HEK293 (cell line): ENCODE results near the gene RTN4.

Experiments
- HOXA7 ChIP-seq: sonication (generic); formaldehyde crosslinking; IDR thresholded peaks from 2 replicates; pipeline ENCODE4 v1.8.1; 2022; ENCODE audit warnings: missing genetic modification reagents, borderline replicate concordance
- PRDM1 ChIP-seq: fragments of 450-650 bp; formaldehyde crosslinking; IDR thresholded peaks from 2 replicates; pipeline ENCODE4; 2016; ENCODE audit warnings: missing biosample characterization, missing genetic modification characterization
- ZNF114 ChIP-seq: fragments of 450-650 bp; formaldehyde crosslinking; IDR thresholded peaks from 2 replicates; pipeline ENCODE4 v1.5.0; 2017; ENCODE audit warnings: missing biosample characterization, missing genetic modification characterization
- ZNF391 ChIP-seq: fragments of 450-650 bp; formaldehyde crosslinking; IDR thresholded peaks from 2 replicates; pipeline ENCODE4 v1.5.1; 2016; ENCODE audit warnings: low read depth, missing biosample characterization, missing genetic modification characterization, borderline replicate concordance
- ZNF529 ChIP-seq: fragments of 450-650 bp; formaldehyde crosslinking; IDR thresholded peaks from 2 replicates; pipeline ENCODE4 v1.5.1; 2017; ENCODE audit warnings: missing genetic modification characterization, missing biosample characterization; ENCODE audit not compliant: insufficient replicate concordance
- ZNF701 ChIP-seq: fragments of 450-650 bp; formaldehyde crosslinking; IDR thresholded peaks from 2 replicates; pipeline ENCODE4 v1.5.1; 2016; ENCODE audit warnings: missing biosample characterization, missing genetic modification characterization
- ZNF830 ChIP-seq: fragments of 450-650 bp; IDR thresholded peaks from 2 replicates; pipeline ENCODE4 v1.5.0; 2018; ENCODE audit warnings: missing biosample characterization, missing genetic modification characterization, low read depth, mild to moderate bottlenecking, moderate library complexity
- TF ChIP-seq, protein P1 (sequence below): fragments of 450-650 bp; formaldehyde crosslinking; IDR thresholded peaks from 2 replicates; pipeline ENCODE4 v1.5.1; 2016; ENCODE audit warnings: missing biosample characterization, missing genetic modification characterization
- TF ChIP-seq, protein P2 (sequence below): fragments of 450-650 bp; formaldehyde crosslinking; conservative IDR thresholded peaks from 2 replicates; pipeline ENCODE4 v1.5.1; 2016; ENCODE audit warnings: low read depth, missing biosample characterization, missing genetic modification characterization
- TF ChIP-seq, protein P3 (sequence below): fragments of 450-650 bp; formaldehyde crosslinking; IDR thresholded peaks from 2 replicates; pipeline ENCODE4 v1.5.1; 2016; ENCODE audit warnings: missing biosample characterization, missing genetic modification characterization

DNA sequence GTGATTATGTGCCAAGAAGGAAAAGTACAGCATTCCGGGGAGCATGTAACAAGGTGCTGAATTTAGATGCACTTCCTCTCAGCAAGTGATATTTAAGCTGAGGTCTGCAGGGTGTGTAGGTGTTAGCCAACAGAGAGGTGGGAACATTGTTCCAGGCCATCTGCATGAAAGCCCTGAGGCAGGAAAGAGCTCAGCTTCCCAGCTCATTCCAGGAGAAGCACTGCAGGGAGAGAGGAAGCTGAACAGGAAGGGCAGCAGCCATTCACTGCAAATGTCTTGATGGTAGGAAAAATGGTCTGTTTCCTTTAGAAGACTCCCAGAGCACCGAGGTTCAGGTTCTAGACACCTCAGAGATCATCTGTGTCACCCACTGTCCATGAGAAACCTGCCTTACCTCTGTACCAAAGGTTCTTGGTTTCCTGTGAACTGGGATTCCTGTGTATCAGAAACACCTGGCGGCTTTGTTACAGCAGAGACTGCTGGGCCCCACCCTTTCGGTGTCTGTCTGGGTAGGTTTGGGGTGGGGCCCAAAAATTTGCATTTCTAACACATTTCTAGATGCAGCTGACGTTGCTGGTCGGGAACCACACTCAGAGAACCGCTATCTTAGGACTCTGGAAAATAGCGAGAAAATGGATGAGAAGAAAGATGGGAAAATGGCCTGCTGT is 84.0 kb downstream of the RTN4 start:
- TF ChIP-seq ZNF701 (tag by site-specific recombination) (no peak), ZNF391 (tag by site-specific recombination) (no peak), HOXA7 (CRISPR knock-in tag) (no peak), ZNF830 (no peak), PRDM1 (tag by site-specific recombination) (no peak), ZNF529 (tag by site-specific recombination) (no peak), ZNF114 (tag by site-specific recombination) (no peak)
- TF ChIP-seq, protein P1, sequence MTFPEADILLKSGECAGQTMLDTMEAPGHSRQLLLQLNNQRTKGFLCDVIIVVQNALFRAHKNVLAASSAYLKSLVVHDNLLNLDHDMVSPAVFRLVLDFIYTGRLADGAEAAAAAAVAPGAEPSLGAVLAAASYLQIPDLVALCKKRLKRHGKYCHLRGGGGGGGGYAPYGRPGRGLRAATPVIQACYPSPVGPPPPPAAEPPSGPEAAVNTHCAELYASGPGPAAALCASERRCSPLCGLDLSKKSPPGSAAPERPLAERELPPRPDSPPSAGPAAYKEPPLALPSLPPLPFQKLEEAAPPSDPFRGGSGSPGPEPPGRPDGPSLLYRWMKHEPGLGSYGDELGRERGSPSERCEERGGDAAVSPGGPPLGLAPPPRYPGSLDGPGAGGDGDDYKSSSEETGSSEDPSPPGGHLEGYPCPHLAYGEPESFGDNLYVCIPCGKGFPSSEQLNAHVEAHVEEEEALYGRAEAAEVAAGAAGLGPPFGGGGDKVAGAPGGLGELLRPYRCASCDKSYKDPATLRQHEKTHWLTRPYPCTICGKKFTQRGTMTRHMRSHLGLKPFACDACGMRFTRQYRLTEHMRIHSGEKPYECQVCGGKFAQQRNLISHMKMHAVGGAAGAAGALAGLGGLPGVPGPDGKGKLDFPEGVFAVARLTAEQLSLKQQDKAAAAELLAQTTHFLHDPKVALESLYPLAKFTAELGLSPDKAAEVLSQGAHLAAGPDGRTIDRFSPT (tag by site-specific recombination), result no peak
- TF ChIP-seq, protein P2, sequence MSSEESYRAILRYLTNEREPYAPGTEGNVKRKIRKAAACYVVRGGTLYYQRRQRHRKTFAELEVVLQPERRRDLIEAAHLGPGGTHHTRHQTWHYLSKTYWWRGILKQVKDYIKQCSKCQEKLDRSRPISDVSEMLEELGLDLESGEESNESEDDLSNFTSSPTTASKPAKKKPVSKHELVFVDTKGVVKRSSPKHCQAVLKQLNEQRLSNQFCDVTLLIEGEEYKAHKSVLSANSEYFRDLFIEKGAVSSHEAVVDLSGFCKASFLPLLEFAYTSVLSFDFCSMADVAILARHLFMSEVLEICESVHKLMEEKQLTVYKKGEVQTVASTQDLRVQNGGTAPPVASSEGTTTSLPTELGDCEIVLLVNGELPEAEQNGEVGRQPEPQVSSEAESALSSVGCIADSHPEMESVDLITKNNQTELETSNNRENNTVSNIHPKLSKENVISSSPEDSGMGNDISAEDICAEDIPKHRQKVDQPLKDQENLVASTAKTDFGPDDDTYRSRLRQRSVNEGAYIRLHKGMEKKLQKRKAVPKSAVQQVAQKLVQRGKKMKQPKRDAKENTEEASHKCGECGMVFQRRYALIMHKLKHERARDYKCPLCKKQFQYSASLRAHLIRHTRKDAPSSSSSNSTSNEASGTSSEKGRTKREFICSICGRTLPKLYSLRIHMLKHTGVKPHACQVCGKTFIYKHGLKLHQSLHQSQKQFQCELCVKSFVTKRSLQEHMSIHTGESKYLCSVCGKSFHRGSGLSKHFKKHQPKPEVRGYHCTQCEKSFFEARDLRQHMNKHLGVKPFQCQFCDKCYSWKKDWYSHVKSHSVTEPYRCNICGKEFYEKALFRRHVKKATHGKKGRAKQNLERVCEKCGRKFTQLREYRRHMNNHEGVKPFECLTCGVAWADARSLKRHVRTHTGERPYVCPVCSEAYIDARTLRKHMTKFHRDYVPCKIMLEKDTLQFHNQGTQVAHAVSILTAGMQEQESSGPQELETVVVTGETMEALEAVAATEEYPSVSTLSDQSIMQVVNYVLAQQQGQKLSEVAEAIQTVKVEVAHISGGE (tag by site-specific recombination), result no peak
- TF ChIP-seq, protein P3, sequence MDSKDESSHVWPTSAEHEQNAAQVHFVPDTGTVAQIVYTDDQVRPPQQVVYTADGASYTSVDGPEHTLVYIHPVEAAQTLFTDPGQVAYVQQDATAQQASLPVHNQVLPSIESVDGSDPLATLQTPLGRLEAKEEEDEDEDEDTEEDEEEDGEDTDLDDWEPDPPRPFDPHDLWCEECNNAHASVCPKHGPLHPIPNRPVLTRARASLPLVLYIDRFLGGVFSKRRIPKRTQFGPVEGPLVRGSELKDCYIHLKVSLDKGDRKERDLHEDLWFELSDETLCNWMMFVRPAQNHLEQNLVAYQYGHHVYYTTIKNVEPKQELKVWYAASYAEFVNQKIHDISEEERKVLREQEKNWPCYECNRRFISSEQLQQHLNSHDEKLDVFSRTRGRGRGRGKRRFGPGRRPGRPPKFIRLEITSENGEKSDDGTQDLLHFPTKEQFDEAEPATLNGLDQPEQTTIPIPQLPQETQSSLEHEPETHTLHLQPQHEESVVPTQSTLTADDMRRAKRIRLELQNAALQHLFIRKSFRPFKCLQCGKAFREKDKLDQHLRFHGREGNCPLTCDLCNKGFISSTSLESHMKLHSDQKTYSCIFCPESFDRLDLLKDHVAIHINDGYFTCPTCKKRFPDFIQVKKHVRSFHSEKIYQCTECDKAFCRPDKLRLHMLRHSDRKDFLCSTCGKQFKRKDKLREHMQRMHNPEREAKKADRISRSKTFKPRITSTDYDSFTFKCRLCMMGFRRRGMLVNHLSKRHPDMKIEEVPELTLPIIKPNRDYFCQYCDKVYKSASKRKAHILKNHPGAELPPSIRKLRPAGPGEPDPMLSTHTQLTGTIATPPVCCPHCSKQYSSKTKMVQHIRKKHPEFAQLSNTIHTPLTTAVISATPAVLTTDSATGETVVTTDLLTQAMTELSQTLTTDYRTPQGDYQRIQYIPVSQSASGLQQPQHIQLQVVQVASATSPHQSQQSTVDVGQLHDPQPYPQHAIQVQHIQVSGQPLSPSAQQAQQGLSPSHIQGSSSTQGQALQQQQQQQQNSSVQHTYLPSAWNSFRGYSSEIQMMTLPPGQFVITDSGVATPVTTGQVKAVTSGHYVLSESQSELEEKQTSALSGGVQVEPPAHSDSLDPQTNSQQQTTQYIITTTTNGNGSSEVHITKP (tag by site-specific recombination), result no peak
